Left lung (tissue), 10 donors: ENCODE results near the gene ZDHHC8. TPM values are rescaled to one million over a fixed set of nuclear protein-coding genes. Genes with fewer than 3 reads are reported as not detected.
A peak's percentile ranks its signal among the peaks of the same experiment; 100 is the strongest.

Source experiments
- ATAC-seq: fragments of 200-7000 bp; cut with Tn5 transposase; one replicate; pipeline ENCODE4 v1.9.1; 2020; ENCODE audit warnings: moderate library complexity
- DNase-seq, 4 donors: peaks; one replicate each; pipeline ENCODE4 v3.0.0-alpha.2; 2013 to 2020
- H3K27ac ChIP-seq, 2 donors: fragments of 200-600 bp; sonication (generic) in 1 of 2; one replicate each; pipeline versions ENCODE4 v1.5.0 to v1.8.0; 2020 to 2021
- H3K27me3 ChIP-seq, 2 donors: fragments of 200-600 bp; sonication (generic) in 1 of 2; one replicate each; pipeline versions ENCODE4 v1.5.0 to v1.8.0; 2020 to 2021
- H3K36me3 ChIP-seq, 2 donors: fragments of 200-600 bp; sonication (generic) in 1 of 2; one replicate each; pipeline versions ENCODE4 v1.5.0 to v1.8.0; 2020 to 2021
- H3K4me1 ChIP-seq, 2 donors: fragments of 200-600 bp; one replicate each; pipeline ENCODE4 v1.8.0; 2021
- H3K4me3 ChIP-seq, 2 donors: fragments of 200-600 bp; sonication (generic) in 1 of 2; one replicate each; pipeline versions ENCODE4 v1.5.0 to v1.8.0; 2020 to 2021; ENCODE audit warnings: mild to moderate bottlenecking in 1 of 2
- H3K9me3 ChIP-seq, 2 donors: fragments of 200-600 bp; sonication (generic) in 1 of 2; one replicate each; pipeline versions ENCODE4 v1.5.0 to v1.8.0; 2020 to 2021
- intact Hi-C, 2 donors: fragments of 100-400 bp; cut with DNase I; formaldehyde crosslinking; loops; one replicate each; pipeline versions ENCODE4 v1.11.2 to v1.14.2; 2022
- polyA plus RNA-seq, 6 donors: library from polyadenylated mRNA; unstranded; fragments of 120-200 nt; gene quantifications; one replicate each; pipeline ENCODE4 v1.2.1, GENCODE V29; 2013; ENCODE audit not compliant: insufficient read length in 6 of 6
- total RNA-seq, 2 donors: library from RNA; stranded (reverse); fragmentation: NEBNext Ultra II Directional; extraction: Animal tissue kit (Norgen Biotek cat#: 25700); gene quantifications; one replicate each; pipeline ENCODE4 v1.2.1, GENCODE V29; 2021
- TF ChIP-seq, protein P1 (sequence below), 2 donors: fragments of 200-600 bp; sonication (generic) in 1 of 2; IDR thresholded peaks; one replicate each; pipeline versions ENCODE4 v1.5.0 to v1.8.0; 2021; ENCODE audit warnings: antibody characterized with exemption in 2 of 2
- donor health status: DM: no; HTN: yes; CAD: no.
- donor health status: DM: no; HTN: no; CAD: no.

ZDHHC8 gene
- total and polyA plus RNA-seq, 8 donors: 34.4 to 81.8 (median 46.1) TPM

DNA sequence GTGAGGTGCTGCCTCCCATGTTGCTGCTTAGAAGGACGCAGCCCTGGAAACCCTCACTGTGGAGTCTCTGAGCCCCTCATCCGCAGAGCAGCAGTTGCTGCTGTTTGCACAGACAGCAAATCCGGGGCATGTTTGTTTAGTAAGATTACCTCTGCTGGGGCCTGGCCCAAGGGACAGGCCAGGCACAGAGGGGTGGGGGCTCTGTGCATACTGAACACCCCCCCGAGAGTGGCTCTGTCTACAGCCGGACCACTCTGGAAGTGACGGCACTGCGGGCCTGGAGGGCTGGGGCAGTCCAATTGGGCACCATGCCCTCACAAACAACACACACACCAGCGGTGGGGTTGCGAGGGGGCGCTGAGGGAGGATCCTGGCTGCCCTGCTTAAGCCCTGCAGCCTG lies 42.2 kb downstream of the ZDHHC8 start:
- DNase-seq: no peak
- intact Hi-C loops: no loop called here
- TF ChIP-seq, protein P1, sequence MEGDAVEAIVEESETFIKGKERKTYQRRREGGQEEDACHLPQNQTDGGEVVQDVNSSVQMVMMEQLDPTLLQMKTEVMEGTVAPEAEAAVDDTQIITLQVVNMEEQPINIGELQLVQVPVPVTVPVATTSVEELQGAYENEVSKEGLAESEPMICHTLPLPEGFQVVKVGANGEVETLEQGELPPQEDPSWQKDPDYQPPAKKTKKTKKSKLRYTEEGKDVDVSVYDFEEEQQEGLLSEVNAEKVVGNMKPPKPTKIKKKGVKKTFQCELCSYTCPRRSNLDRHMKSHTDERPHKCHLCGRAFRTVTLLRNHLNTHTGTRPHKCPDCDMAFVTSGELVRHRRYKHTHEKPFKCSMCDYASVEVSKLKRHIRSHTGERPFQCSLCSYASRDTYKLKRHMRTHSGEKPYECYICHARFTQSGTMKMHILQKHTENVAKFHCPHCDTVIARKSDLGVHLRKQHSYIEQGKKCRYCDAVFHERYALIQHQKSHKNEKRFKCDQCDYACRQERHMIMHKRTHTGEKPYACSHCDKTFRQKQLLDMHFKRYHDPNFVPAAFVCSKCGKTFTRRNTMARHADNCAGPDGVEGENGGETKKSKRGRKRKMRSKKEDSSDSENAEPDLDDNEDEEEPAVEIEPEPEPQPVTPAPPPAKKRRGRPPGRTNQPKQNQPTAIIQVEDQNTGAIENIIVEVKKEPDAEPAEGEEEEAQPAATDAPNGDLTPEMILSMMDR (IDR thresholded peaks at IDR 0.05): no peak
- H3K36me3 ChIP-seq: no peaks in the 10 kb centered on the region
- ATAC-seq: no peak
- no peaks in the 10 kb centered on the region for H3K9me3 ChIP-seq
- no peaks in the 10 kb centered on the region for H3K27me3 ChIP-seq
- no peak overlapping the region for H3K4me3 ChIP-seq
- no peak overlapping the region for H3K27ac ChIP-seq
- no peaks in the 10 kb centered on the region for H3K4me1 ChIP-seq

GRCh38 chr22:20174785-20175596 lies 43.4 kb downstream of the ZDHHC8 start:
- TF ChIP-seq, protein P1 (IDR thresholded peaks at IDR 0.05): no peak
- Histone ChIP-seq H3K27me3 (no peaks in the 10 kb centered on the region), H3K9me3 (no peaks in the 10 kb centered on the region), H3K4me1 (no peaks in the 10 kb centered on the region), H3K27ac (no peak overlapping the region), H3K36me3 (no peaks in the 10 kb centered on the region), H3K4me3 (no peak overlapping the region)
- ATAC-seq: peak; percentile 40
- intact Hi-C loops: no loop called here
- DNase-seq: no peak

DNA sequence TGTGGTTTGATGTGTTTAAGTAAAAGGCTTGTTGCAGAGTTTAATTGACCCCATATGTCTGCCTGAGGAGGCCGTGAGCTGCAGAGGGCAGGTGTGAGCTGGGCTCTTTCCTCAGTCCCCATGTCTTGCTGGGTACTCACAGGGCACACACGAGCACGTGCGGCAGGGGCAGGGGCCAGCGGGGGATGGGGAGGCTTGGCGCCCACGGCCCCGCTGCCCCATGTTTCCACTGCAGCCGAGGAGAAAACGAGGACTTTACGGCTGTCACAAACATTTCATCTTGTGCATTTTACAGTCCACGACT lies 43.9 kb downstream of the ZDHHC8 start:
- no peak for ATAC-seq
- Histone ChIP-seq H3K4me1 (no peaks in the 10 kb centered on the region), H3K27me3 (no peaks in the 10 kb centered on the region), H3K27ac (no peak overlapping the region), H3K4me3 (no peak overlapping the region), H3K36me3 (no peaks in the 10 kb centered on the region), H3K9me3 (no peaks in the 10 kb centered on the region)
- TF ChIP-seq, protein P1 (IDR thresholded peaks at IDR 0.05): no peak
- intact Hi-C loops: no loop called here
- no peak for DNase-seq

DNA sequence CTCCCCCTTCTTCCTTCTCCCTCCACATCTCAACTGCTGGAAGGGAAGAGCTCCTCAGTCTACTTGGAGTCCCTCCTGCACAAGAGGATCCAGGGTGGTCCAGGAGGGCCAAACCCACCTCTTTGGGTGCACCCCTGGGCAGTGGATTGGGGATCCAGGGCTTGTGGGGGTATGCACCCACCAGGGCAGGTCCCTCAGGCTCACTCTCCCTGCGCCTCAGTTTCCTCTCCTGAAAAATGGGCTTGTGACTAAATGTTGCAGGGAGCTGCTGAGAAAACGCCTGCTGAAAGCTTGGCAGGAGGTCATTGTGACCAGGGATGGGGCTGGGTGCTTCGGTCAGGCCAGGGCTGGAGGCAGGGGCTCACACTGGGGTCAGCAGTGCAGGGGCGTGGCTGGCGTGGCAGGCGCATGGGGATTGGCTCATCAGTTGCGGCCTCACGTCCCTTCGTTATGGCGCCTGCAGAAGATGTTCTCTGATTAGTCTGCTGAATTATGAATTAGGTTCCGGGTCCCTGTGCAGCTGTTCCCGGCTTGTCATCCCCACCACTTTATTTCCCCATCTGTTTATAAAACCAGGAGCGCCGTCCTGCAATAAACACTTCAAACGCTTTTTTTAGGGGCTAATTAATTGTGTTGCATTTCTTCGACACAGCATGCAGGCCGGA lies 44.9 kb downstream of the ZDHHC8 start:
- Histone ChIP-seq H3K4me3 (no peak overlapping the region), H3K36me3 (no peaks in the 10 kb centered on the region), H3K27ac (no peak overlapping the region), H3K4me1 (no peaks in the 10 kb centered on the region), H3K9me3 (no peaks in the 10 kb centered on the region), H3K27me3 (no peaks in the 10 kb centered on the region)
- intact Hi-C loops: no loop called here
- ATAC-seq: no peak
- TF ChIP-seq, protein P1 (IDR thresholded peaks at IDR 0.05): no peak
- no peak for DNase-seq

DNA sequence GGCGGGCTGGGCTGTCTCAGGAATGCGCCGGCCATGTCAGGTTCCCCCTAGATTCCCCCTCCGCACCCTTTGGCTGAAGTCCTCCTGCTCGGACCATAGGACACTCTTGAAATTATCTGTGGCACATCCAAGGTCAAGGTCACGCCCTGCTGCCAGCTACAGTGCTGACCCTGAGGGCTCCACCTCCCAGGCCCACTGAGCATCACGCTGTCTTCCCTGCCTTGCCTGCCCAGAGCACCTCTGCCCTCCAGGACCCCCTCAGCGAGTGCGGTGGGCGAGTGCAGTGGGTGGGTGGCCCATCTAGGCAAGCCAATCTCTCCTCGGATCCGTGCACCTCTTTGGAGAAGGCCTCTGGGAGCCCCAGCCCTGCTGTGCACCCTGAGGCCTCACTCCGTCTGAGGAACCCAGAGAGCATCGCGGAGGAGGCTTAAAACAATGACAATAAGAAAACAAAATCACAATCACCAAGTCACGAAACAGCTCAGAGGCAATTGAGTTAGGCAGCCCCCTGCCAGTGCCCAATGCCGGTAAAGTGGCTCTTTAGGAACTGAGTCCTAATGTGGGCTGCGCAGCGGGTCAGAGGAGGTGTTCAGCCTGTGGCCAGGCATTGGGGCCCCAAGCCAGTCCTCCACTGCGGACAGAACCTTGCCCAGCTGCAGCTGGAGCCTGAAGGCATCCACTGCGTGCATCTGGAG lies 45.8 kb downstream of the ZDHHC8 start:
- ATAC-seq: no peak
- H3K27ac ChIP-seq: no peak overlapping the region
- TF ChIP-seq, protein P1 (IDR thresholded peaks at IDR 0.05): no peak
- no peaks in the 10 kb centered on the region for H3K36me3 ChIP-seq
- no peak overlapping the region for H3K4me3 ChIP-seq
- H3K9me3 ChIP-seq: no peaks in the 10 kb centered on the region
- intact Hi-C loops: no loop called here
- no peaks in the 10 kb centered on the region for H3K4me1 ChIP-seq
- DNase-seq: no peak
- H3K27me3 ChIP-seq: no peaks in the 10 kb centered on the region
